GM21360 (cell line): Measurements from ENCODE around the gene AFAP1.

Experiments
- ATAC-seq: cut with Tn5 transposase; IDR thresholded peaks from one replicate; pipeline ENCODE4 v1.9.1; 2021; ENCODE audit warnings: mild to moderate bottlenecking, moderate library complexity; ENCODE audit not compliant: unreplicated experiment

Gene AFAP1

GRCh38 chr4:7868892-7869471, 70.7 kb downstream of the AFAP1 start:
- ATAC-seq: no peak

GRCh38 chr4:7868436-7868775, 71.3 kb downstream of the AFAP1 start:
- ATAC-seq: no peak

GRCh38 chr4:7867701-7868435, 71.8 kb downstream of the AFAP1 start:
- no peak for ATAC-seq

GRCh38 chr4:7867191-7867590, 72.5 kb downstream of the AFAP1 start:
- ATAC-seq: no peak

GRCh38 chr4:7865533-7865932, 74.1 kb downstream of the AFAP1 start:
- ATAC-seq: no peak

GRCh38 chr4:7864685-7865084, 75.0 kb downstream of the AFAP1 start:
- no peak for ATAC-seq

- no peak for ATAC-seq
These were observed 75.6 kb downstream of the AFAP1 start for GRCh38 chr4:7863911-7864681.

- ATAC-seq: no peak
These were observed 77.0 kb downstream of the AFAP1 start for GRCh38 chr4:7862561-7863192.

- ATAC-seq: no peak
These were observed 78.2 kb downstream of the AFAP1 start for GRCh38 chr4:7861440-7861881.

GRCh38 chr4:7860600-7861163, 79.0 kb downstream of the AFAP1 start:
- ATAC-seq: no peak

GRCh38 chr4:7859326-7859725, 80.3 kb downstream of the AFAP1 start:
- ATAC-seq: no peak

- ATAC-seq: no peak
These were observed 81.2 kb downstream of the AFAP1 start for GRCh38 chr4:7858498-7858897.

GRCh38 chr4:7857993-7858392, 81.7 kb downstream of the AFAP1 start:
- ATAC-seq: no peak

- no peak for ATAC-seq
These were observed 82.4 kb downstream of the AFAP1 start for GRCh38 chr4:7857238-7857701.

GRCh38 chr4:7855731-7856130, 83.9 kb downstream of the AFAP1 start:
- ATAC-seq: no peak

- ATAC-seq: no peak
These were observed 84.8 kb downstream of the AFAP1 start for GRCh38 chr4:7854697-7855370.

GRCh38 chr4:7854216-7854615, 85.4 kb downstream of the AFAP1 start:
- no peak for ATAC-seq

GRCh38 chr4:7853271-7853670, 86.4 kb downstream of the AFAP1 start:
- ATAC-seq: no peak

GRCh38 chr4:7852568-7853185, 87.0 kb downstream of the AFAP1 start:
- no peak for ATAC-seq

- no peak for ATAC-seq
These were observed 89.2 kb downstream of the AFAP1 start for GRCh38 chr4:7850489-7850888.
